ENCODE data around the gene TMEM86A. TPM values are rescaled to one million over a fixed set of nuclear protein-coding genes. Genes with fewer than 3 reads are reported as not detected.

Gene TMEM86A
- total RNA-seq, 2 donors from 2014 or later: 6.2 to 6.9 TPM

DNA sequence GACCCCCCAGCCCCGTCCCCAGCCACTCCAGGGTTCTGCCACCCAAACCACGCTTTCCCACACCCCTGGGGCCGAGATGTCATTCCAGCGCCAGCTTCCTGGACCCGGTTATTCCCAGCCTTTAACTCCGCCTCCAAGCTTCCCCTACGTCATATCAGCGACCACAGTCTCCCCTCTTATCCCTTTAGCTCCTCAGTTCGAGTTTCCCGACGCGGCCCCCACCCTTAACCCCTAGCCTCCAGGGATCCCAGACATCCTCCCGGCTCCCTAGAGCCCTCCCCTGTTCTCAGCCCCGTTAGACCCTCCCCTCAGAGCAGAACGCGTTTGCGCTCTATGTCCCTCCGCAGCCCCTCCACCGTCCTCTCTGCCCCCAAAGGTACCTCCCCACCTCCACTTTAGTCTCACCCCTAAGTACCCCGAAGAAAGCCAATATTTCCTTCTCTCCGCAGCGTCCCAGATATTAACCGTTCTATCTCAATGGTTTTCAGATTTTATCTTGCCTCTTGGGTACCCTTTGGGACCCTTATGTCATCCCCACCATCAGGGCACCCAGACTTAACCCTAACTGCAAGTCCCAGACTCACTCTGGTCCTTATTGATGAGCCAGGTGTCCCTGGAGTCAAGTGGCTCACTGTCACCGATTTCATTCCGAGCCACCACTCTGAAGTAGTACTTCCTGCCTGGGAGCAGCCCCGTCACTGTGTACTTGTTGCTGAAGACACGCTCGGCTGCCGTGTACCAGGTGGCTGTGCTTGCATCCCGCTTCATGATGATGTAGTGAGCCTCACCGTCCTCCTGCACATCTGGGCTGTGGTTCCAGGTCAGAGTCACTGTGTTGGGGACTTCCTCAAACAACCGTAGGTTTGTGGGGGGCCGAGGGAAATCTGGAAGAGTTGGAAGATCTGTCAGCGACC, 8.0 kb downstream of the TMEM86A start:
- no peak for DNase-seq
- Histone ChIP-seq H3K9me3 (ENCODE audit: control insufficient read depth, low read length) (no peaks in the 10 kb centered on the region), H3K27me3 (ENCODE audit: control insufficient read depth, insufficient read depth, low read length, poor library complexity, severe bottlenecking) (peaks cover 8% of the 10 kb centered on the region), H3K4me1 (ENCODE audit: control insufficient read depth, insufficient read depth, low read length) (peaks cover 30% of the 10 kb centered on the region), H3K27ac (ENCODE audit: low read depth, low read length) (no peak overlapping the region), H3K9ac (ENCODE audit: extremely low read depth, low read length, poor library complexity, severe bottlenecking) (no peak overlapping the region), H3K36me3 (ENCODE audit: control insufficient read depth, insufficient read depth, low read length) (peaks cover under 1% of the 10 kb centered on the region), H3K4me3 (ENCODE audit: low read length) (no peak overlapping the region)
- H3K27ac Mint-ChIP-seq: peak overlapping the region; percentile 75
- TF ChIP-seq, protein P1, sequence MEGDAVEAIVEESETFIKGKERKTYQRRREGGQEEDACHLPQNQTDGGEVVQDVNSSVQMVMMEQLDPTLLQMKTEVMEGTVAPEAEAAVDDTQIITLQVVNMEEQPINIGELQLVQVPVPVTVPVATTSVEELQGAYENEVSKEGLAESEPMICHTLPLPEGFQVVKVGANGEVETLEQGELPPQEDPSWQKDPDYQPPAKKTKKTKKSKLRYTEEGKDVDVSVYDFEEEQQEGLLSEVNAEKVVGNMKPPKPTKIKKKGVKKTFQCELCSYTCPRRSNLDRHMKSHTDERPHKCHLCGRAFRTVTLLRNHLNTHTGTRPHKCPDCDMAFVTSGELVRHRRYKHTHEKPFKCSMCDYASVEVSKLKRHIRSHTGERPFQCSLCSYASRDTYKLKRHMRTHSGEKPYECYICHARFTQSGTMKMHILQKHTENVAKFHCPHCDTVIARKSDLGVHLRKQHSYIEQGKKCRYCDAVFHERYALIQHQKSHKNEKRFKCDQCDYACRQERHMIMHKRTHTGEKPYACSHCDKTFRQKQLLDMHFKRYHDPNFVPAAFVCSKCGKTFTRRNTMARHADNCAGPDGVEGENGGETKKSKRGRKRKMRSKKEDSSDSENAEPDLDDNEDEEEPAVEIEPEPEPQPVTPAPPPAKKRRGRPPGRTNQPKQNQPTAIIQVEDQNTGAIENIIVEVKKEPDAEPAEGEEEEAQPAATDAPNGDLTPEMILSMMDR (conservative IDR thresholded peaks at IDR 0.05): no peak
- H3K4me1 Mint-ChIP-seq: peaks cover 39% of the 10 kb centered on the region
- H3K9me3 Mint-ChIP-seq: no peaks in the 10 kb centered on the region
- 81 to 86% methylated on average over 25 to 34 of the region's 34 CpGs for WGBS, 2 experiments (ENCODE audit: insufficient coverage in 1 of 2, insufficient read length in 1 of 2)
- peak overlapping the region; percentile 58 for H3K4me3 Mint-ChIP-seq
- peaks cover 25% of the 10 kb centered on the region for H3K27me3 Mint-ChIP-seq (ENCODE audit: insufficient read depth)
- peaks cover under 1% of the 10 kb centered on the region for H3K36me3 Mint-ChIP-seq (ENCODE audit: low read depth)

DNA sequence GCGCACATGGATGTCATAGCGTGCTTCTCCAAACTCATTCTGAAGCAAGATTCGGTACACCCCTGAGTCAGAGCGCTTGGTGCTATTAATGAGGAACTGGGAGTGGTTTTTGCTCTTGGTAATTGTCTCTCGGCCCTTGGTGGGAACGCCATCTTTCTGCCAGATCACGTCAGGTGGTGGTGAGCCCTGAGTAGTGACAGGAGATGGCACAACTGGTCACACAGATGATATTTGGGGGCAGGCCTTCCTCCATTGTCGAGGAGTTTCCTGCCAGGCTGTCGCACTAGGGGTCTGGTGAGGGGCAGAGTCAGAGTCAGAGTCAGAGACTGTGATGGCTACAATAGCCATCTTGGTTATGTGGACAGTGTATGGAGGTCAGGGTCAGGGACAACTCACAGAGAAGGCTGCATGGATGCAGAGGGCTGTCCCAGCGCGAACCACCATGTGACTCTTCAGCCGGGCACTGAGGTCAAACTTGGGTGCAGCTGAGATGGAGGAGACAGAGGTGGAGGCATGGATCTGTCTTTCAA, 9.3 kb downstream of the TMEM86A start:
- Histone ChIP-seq H3K9ac (ENCODE audit: extremely low read depth, low read length, poor library complexity, severe bottlenecking) (no peak overlapping the region), H3K9me3 (ENCODE audit: control insufficient read depth, low read length) (no peaks in the 10 kb centered on the region), H3K36me3 (ENCODE audit: control insufficient read depth, insufficient read depth, low read length) (no peaks in the 10 kb centered on the region), H3K4me3 (ENCODE audit: low read length) (no peak overlapping the region), H3K27ac (ENCODE audit: low read depth, low read length) (no peak overlapping the region), H3K27me3 (ENCODE audit: control insufficient read depth, insufficient read depth, low read length, poor library complexity, severe bottlenecking) (peaks cover 17% of the 10 kb centered on the region), H3K4me1 (ENCODE audit: control insufficient read depth, insufficient read depth, low read length) (peaks cover 30% of the 10 kb centered on the region)
- peaks cover 39% of the 10 kb centered on the region for H3K4me1 Mint-ChIP-seq
- TF ChIP-seq, protein P1 (conservative IDR thresholded peaks at IDR 0.05): no peak
- H3K36me3 Mint-ChIP-seq (ENCODE audit: low read depth): no peaks in the 10 kb centered on the region
- H3K4me3 Mint-ChIP-seq: no peak overlapping the region
- H3K9me3 Mint-ChIP-seq: no peaks in the 10 kb centered on the region
- peaks cover 29% of the 10 kb centered on the region for H3K27me3 Mint-ChIP-seq (ENCODE audit: insufficient read depth)
- DNase-seq: no peak
- WGBS, 2 experiments (ENCODE audit: insufficient coverage in 1 of 2, insufficient read length in 1 of 2): 90 to 94% methylated on average over 12 of the region's 12 CpGs
- H3K27ac Mint-ChIP-seq: no peak overlapping the region

DNA sequence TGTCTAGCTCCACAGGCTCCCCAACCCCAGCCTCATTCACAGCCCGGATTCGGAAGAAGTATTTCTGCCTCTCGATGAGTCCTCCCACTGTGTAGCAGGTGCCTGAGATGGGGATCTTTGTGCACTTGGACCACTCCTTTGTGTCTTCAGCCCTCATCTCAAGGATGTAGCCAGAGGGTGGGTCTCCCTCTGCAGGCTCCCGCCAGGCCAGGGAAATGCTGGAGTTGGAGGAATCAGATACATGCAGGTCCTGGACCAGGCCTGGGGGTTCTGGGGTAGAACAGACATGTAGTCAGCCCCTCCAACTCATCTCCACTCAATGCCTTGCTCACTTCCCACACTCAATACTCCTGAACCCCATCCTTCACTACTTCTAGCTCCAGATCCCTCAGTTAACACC, 10.8 kb downstream of the TMEM86A start:
- H3K4me3 Mint-ChIP-seq: no peak overlapping the region
- H3K4me1 ChIP-seq (ENCODE audit: control insufficient read depth, insufficient read depth, low read length): peaks cover 24% of the 10 kb centered on the region
- no peaks in the 10 kb centered on the region for H3K36me3 ChIP-seq (ENCODE audit: control insufficient read depth, insufficient read depth, low read length)
- TF ChIP-seq, protein P1 (conservative IDR thresholded peaks at IDR 0.05): no peak
- H3K9ac ChIP-seq (ENCODE audit: extremely low read depth, low read length, poor library complexity, severe bottlenecking): no peak overlapping the region
- no peak overlapping the region for H3K4me3 ChIP-seq (ENCODE audit: low read length)
- no peak overlapping the region for H3K27ac Mint-ChIP-seq
- DNase-seq: no peak
- H3K27ac ChIP-seq (ENCODE audit: low read depth, low read length): no peak overlapping the region
- H3K27me3 Mint-ChIP-seq (ENCODE audit: insufficient read depth): peaks cover 37% of the 10 kb centered on the region
- 83 to 100% methylated on average over 2 to 4 of the region's 4 CpGs for WGBS, 2 experiments (ENCODE audit: insufficient coverage in 1 of 2, insufficient read length in 1 of 2)
- H3K9me3 Mint-ChIP-seq: no peaks in the 10 kb centered on the region
- H3K9me3 ChIP-seq (ENCODE audit: control insufficient read depth, low read length): no peaks in the 10 kb centered on the region
- peaks cover 21% of the 10 kb centered on the region for H3K27me3 ChIP-seq (ENCODE audit: control insufficient read depth, insufficient read depth, low read length, poor library complexity, severe bottlenecking)
- no peaks in the 10 kb centered on the region for H3K36me3 Mint-ChIP-seq (ENCODE audit: low read depth)
- peaks cover 28% of the 10 kb centered on the region for H3K4me1 Mint-ChIP-seq

All from endodermal cell (in vitro differentiated cells).